ENCODE data around the gene PHLDB2.

PHLDB2 gene

DNA sequence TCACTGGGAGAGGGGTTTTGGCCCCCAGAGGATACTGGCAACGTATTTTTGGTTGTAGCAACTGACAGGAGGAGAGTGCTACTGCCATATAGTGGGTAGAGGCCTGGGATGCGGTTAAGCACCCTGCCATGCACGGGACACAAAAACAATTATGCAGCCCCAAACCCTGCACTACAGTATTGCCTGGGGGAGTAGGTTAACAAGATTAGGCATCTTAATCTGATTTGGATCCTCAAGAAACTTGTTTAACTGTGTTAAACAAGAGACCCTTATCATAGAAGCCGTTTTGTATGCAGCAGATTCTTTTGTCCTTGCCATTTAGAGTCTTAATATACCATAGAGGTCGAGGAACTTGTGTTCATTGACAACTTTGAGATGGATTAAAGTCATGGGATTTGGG lies 3.4 kb downstream of the PHLDB2 start:
- H3K27ac ChIP-seq (ENCODE audit: low read depth, low read length) = peak overlapping the region; percentile 94; the same call in 1 of the 2 replicates
- H3K4me3 ChIP-seq (ENCODE audit: low read depth, low read length) = peak overlapping the region; percentile 94
- H3K4me1 ChIP-seq (ENCODE audit: control insufficient read depth, insufficient read depth, low read length, unreplicated experiment) = peaks cover 50% of the 10 kb centered on the region
- H3K79me2 ChIP-seq (ENCODE audit: control insufficient read depth, insufficient read depth, low read length, unreplicated experiment) = peaks cover 75% of the 10 kb centered on the region
- H3K27me3 ChIP-seq (ENCODE audit: insufficient read depth, low read length) = no peaks in the 10 kb centered on the region
- H3K36me3 ChIP-seq (ENCODE audit: insufficient read depth, low read length) = no peaks in the 10 kb centered on the region
- H2AFZ ChIP-seq (ENCODE audit: low read length, unreplicated experiment) = no peak overlapping the region

DNA sequence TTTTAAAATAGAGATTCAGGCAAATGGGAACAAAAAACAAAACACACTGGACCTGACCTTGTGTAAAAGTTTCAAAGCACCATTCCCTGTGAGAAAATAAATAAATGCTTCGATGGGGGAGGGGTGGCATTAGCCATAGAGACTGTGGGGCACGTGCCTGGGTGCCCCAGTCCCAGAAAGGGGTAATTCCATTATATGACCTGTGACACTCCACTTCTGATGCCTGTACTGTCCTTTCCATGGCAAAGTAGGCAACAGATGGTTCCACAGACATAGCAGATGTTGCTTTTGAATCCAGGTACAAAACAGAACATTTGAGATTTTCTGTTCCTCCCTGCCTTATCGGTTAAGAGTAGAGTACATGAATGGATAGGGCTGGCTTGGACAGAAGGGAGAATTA lies 3.9 kb downstream of the PHLDB2 start:
- H3K79me2 ChIP-seq (ENCODE audit: control insufficient read depth, insufficient read depth, low read length, unreplicated experiment) = peaks cover 80% of the 10 kb centered on the region
- peak overlapping the region; percentile 94; the same call in 1 of the 2 replicates for H3K27ac ChIP-seq (ENCODE audit: low read depth, low read length)
- no peak overlapping the region for H3K4me3 ChIP-seq (ENCODE audit: low read depth, low read length)
- H2AFZ ChIP-seq (ENCODE audit: low read length, unreplicated experiment) = no peak overlapping the region
- no peaks in the 10 kb centered on the region for H3K36me3 ChIP-seq (ENCODE audit: insufficient read depth, low read length)
- peaks cover 51% of the 10 kb centered on the region for H3K4me1 ChIP-seq (ENCODE audit: control insufficient read depth, insufficient read depth, low read length, unreplicated experiment)
- no peaks in the 10 kb centered on the region for H3K27me3 ChIP-seq (ENCODE audit: insufficient read depth, low read length)

DNA sequence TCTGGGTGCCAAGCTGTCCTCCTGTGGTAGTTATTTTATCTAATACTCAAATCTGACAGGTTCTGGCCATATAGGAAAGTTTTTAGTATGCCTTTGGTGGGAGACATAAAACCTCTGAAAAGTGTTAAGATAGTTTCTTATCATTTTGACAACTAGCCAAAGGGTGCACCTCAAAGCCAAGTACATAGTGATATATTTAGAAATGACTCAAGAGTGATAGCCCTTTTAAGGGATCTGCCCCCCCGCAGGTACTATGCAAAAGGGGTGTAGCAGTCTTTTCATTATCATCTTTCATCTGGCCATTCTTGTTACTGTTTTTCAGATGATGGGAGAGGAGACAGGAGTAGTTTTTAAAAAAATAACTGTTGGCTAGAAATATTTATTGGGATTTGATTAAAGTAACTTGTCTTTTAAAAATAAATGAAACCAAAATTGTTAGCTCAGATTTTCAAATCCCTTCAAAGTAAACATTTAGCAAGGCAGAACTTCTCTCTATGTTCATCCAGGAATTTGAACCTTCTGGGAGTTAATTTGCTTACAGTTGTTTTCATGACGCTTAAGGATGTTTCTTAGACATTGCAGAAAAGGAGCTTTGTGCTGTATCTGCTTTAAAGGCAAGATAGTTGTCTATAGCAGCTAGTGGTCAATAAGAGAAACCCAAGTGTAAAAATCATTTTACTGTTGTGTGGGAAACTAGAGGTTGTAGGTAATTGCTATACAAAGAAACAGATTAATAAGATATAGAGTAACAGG lies 5.1 kb downstream of the PHLDB2 start:
- peak overlapping the region; percentile 53 for H3K4me3 ChIP-seq (ENCODE audit: low read depth, low read length)
- no peak overlapping the region for H2AFZ ChIP-seq (ENCODE audit: low read length, unreplicated experiment)
- peaks cover 85% of the 10 kb centered on the region for H3K79me2 ChIP-seq (ENCODE audit: control insufficient read depth, insufficient read depth, low read length, unreplicated experiment)
- H3K4me1 ChIP-seq (ENCODE audit: control insufficient read depth, insufficient read depth, low read length, unreplicated experiment) = peaks cover 57% of the 10 kb centered on the region
- no peaks in the 10 kb centered on the region for H3K27me3 ChIP-seq (ENCODE audit: insufficient read depth, low read length)
- H3K36me3 ChIP-seq (ENCODE audit: insufficient read depth, low read length) = no peaks in the 10 kb centered on the region
- H3K27ac ChIP-seq (ENCODE audit: low read depth, low read length) = peak overlapping the region; percentile 94

DNA sequence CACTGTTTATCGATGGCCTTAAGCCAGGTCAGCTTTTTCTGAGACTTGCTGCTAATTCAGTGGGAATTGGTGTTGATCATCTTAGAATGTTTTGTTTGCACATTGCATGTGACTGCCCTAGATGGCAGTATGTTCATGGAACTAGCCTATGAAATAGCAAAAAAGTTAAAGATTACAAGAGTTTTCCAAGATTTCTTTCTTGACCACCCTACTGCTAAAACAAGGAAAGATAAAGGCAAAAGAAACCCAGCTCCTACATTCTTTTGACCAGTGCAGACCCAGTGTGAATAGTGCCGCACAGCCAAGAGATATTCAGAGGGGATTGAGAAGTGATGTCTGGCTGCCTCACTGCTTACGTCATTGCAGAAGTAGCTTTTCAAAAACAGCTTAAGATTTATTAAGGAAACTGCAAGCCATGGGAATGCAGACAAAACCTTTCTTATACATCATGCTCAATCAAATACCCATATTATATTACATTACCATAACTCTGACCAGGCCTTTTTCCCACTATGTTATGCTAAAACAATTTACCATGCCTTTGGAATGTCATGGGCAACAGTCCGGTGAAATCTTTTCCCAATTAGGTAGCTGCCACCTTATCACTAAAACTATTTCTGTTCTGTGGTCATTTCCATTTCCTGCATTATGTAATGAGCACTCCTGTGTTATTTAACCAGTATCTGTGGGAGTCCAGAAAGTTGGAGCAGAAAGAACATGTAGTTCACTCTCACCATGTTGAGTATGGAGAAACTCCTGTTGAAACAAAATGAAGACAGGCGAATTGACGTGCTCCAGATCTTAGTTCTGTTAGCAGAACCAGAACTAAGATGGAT lies 6.0 kb downstream of the PHLDB2 start:
- Histone ChIP-seq H3K79me2 (ENCODE audit: control insufficient read depth, insufficient read depth, low read length, unreplicated experiment) (peaks cover 89% of the 10 kb centered on the region), H3K4me3 (ENCODE audit: low read depth, low read length) (peak overlapping the region; percentile 53), H3K27ac (ENCODE audit: low read depth, low read length) (peak overlapping the region; percentile 94), H3K36me3 (ENCODE audit: insufficient read depth, low read length) (no peaks in the 10 kb centered on the region), H2AFZ (ENCODE audit: low read length, unreplicated experiment) (peak overlapping the region; percentile 3), H3K4me1 (ENCODE audit: control insufficient read depth, insufficient read depth, low read length, unreplicated experiment) (peaks cover 57% of the 10 kb centered on the region), H3K27me3 (ENCODE audit: insufficient read depth, low read length) (no peaks in the 10 kb centered on the region)

DNA sequence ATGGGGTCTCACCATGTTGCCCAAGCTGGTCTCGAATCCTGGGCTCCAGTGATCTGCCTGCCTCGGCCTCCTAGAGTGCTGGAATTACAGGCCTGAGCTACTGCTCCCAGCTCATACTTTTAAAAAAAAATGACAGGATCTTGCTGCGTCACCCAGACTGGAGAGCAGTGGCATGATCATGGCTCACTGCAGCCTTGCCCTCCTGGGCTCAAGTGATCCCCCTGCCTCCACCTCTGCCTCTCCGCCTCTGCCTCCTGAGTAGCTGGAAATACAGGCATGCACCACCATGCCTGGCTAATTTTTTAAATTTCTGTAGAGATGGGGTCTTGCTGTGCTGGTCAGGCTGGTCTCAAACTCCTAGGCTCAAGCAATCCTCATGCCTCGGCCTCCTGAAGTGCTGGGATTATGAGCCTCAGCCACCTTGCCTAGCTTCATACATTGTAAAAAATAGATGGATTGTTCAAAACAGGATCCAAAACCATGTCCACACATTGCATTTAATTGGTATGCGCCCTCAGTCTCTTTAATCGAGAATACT lies 8.9 kb downstream of the PHLDB2 start:
- H2AFZ ChIP-seq (ENCODE audit: low read length, unreplicated experiment) = no peak overlapping the region
- peaks cover 91% of the 10 kb centered on the region for H3K79me2 ChIP-seq (ENCODE audit: control insufficient read depth, insufficient read depth, low read length, unreplicated experiment)
- H3K4me1 ChIP-seq (ENCODE audit: control insufficient read depth, insufficient read depth, low read length, unreplicated experiment) = peaks cover 47% of the 10 kb centered on the region
- no peak overlapping the region for H3K27ac ChIP-seq (ENCODE audit: low read depth, low read length)
- no peak overlapping the region for H3K4me3 ChIP-seq (ENCODE audit: low read depth, low read length)
- peaks cover 4% of the 10 kb centered on the region for H3K36me3 ChIP-seq (ENCODE audit: insufficient read depth, low read length)
- H3K27me3 ChIP-seq (ENCODE audit: insufficient read depth, low read length) = no peaks in the 10 kb centered on the region

DNA sequence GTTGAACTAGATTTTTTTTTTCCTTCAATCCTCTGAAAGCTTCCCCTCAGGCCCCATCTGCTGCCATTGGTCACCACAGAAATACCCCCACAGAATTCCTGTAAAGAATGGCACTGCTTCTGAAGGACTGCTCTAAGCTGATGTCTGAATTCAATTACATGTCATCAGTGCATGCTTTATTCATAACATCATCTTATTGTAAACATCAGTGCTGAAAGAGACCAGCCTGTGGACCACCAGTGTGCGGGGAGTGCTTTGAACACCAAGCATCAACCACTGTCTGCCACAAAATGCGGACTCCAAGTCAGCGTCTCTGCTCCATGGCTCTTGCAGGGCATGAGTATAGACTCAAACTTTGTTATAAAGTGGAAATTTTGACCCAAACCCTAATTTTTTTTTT lies 11.6 kb downstream of the PHLDB2 start:
- Histone ChIP-seq H3K27me3 (ENCODE audit: insufficient read depth, low read length) (no peaks in the 10 kb centered on the region), H3K36me3 (ENCODE audit: insufficient read depth, low read length) (peaks cover 4% of the 10 kb centered on the region), H3K79me2 (ENCODE audit: control insufficient read depth, insufficient read depth, low read length, unreplicated experiment) (peaks cover 90% of the 10 kb centered on the region), H3K4me3 (ENCODE audit: low read depth, low read length) (no peak overlapping the region), H3K27ac (ENCODE audit: low read depth, low read length) (no peak overlapping the region), H2AFZ (ENCODE audit: low read length, unreplicated experiment) (no peak overlapping the region), H3K4me1 (ENCODE audit: control insufficient read depth, insufficient read depth, low read length, unreplicated experiment) (peaks cover 44% of the 10 kb centered on the region)

DNA sequence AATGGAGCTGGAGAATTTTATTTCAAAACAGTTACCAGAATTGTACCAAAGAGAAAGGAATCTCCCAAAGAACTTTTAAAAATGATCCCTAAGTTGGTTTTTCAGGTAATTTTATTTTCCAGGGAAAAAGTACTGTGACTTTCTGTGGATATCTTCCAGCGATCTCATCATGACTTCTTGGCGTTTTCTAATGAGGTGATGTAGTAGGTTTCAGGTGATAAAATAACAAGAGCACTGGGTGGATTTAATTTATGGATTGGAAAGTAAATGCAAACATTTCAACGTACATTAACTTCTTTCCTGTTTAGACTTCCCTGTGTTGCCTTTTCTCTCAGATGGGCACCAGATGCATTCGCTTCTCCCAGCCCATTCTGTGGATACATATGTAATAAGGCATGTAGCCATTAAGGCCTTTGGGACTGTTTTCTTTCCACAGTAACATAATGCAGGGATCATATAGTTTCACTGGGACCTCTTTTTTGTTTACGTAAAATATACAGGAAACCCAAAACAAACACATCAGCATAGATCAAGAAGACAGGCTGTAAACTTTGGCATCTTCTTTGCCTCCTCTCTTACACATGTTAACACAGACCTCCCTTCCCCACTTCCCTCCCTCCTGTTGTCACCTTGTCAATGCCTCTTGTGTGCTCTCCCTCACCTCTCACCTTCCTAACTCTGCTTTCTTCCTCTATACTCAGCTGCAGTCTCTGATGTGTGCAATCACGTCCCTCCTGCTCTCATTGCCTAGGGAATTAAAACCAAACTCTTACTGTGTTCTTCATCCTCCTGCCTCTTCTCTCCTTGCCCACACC lies 13.0 kb downstream of the PHLDB2 start:
- Histone ChIP-seq H3K4me1 (ENCODE audit: control insufficient read depth, insufficient read depth, low read length, unreplicated experiment) (peaks cover 43% of the 10 kb centered on the region), H3K27ac (ENCODE audit: low read depth, low read length) (peak overlapping the region; percentile 9; the same call in 1 of the 2 replicates), H3K79me2 (ENCODE audit: control insufficient read depth, insufficient read depth, low read length, unreplicated experiment) (peaks cover 84% of the 10 kb centered on the region), H3K4me3 (ENCODE audit: low read depth, low read length) (no peak overlapping the region), H3K36me3 (ENCODE audit: insufficient read depth, low read length) (peaks cover 4% of the 10 kb centered on the region), H3K27me3 (ENCODE audit: insufficient read depth, low read length) (no peaks in the 10 kb centered on the region), H2AFZ (ENCODE audit: low read length, unreplicated experiment) (no peak overlapping the region)

DNA sequence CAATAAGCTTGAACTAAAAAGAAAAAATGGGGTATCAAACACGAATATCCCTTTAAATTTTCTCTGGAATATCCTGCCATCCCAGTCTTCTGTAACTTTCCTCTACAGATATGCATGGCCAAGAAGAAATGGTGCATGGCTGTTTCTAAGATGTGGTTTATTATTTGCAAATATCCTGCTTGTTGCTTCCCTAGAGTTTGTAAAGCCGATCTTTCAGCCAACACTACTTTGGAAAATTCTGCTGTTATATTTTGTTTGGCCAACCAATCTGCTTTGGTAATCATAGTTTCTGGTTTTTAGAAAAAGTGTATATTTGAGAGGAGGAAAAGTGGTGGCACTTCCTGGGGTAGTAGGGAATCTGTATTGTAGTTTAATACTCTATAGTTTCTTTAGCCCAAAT lies 13.9 kb downstream of the PHLDB2 start:
- Histone ChIP-seq H3K79me2 (ENCODE audit: control insufficient read depth, insufficient read depth, low read length, unreplicated experiment) (peaks cover 78% of the 10 kb centered on the region), H3K27me3 (ENCODE audit: insufficient read depth, low read length) (no peaks in the 10 kb centered on the region), H3K4me1 (ENCODE audit: control insufficient read depth, insufficient read depth, low read length, unreplicated experiment) (peaks cover 42% of the 10 kb centered on the region), H3K36me3 (ENCODE audit: insufficient read depth, low read length) (peaks cover 4% of the 10 kb centered on the region), H3K27ac (ENCODE audit: low read depth, low read length) (peak overlapping the region; percentile 61), H3K4me3 (ENCODE audit: low read depth, low read length) (no peak overlapping the region), H2AFZ (ENCODE audit: low read length, unreplicated experiment) (no peak overlapping the region)

DNA sequence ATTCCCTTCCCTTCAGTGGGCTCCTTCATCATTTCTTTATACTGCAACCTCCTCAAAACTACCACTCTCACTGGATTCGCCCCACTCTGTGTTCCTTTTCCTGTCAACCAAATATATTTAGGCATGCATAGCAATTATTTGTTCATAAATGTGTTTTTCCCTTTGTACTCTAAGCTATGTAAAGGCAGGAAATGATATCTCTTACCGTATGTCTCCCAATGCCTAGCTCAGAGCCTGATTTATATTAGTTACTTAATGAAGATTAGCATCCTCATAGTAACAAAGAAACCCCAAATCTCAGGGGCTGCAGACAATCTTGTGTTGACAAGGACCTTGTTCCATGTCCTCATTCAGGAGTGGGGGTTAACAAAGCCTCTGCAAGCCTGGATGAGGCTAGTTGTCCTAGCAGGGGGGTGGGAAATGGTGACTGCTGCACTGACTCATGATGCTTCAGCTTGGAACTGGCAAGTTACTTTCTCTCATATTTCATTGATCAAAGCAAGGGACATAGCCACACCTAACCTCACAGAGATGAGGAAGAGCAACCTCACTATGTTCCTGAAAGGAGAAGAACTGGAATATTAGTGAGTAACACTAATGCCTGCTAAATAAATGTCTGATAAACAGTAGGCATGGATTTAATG lies 15.2 kb downstream of the PHLDB2 start:
- Histone ChIP-seq H3K79me2 (ENCODE audit: control insufficient read depth, insufficient read depth, low read length, unreplicated experiment) (peaks cover 74% of the 10 kb centered on the region), H3K4me3 (ENCODE audit: low read depth, low read length) (no peak overlapping the region), H3K36me3 (ENCODE audit: insufficient read depth, low read length) (peaks cover 4% of the 10 kb centered on the region), H3K27me3 (ENCODE audit: insufficient read depth, low read length) (no peaks in the 10 kb centered on the region), H3K27ac (ENCODE audit: low read depth, low read length) (peak overlapping the region; percentile 61), H2AFZ (ENCODE audit: low read length, unreplicated experiment) (no peak overlapping the region), H3K4me1 (ENCODE audit: control insufficient read depth, insufficient read depth, low read length, unreplicated experiment) (peaks cover 31% of the 10 kb centered on the region)

DNA sequence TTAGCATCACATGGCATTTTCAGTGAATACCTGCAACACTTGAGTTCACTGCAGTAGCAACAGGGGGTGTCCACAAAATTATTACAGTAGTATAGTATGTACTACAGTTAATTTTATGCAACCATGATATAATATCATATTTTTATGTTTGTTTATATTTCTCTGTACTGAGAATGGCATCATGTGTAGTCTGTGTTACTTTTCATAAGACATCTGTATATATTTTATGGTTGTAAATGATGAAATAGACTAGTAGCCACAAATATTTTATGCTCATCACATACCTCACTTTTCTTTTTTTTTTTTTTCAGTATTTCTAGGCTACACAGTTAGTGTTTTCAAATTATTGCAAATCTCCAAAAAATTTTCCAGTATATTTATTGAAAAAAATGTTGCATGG lies 22.4 kb downstream of the PHLDB2 start:
- peaks cover 22% of the 10 kb centered on the region for H3K36me3 ChIP-seq (ENCODE audit: insufficient read depth, low read length)
- peaks cover 75% of the 10 kb centered on the region for H3K79me2 ChIP-seq (ENCODE audit: control insufficient read depth, insufficient read depth, low read length, unreplicated experiment)
- no peak overlapping the region for H3K4me3 ChIP-seq (ENCODE audit: low read depth, low read length)

More for the DNA sequence above, 22.4 kb downstream of the PHLDB2 start:
- H3K27ac ChIP-seq (ENCODE audit: low read depth, low read length) = no peak overlapping the region
- H3K27me3 ChIP-seq (ENCODE audit: insufficient read depth, low read length) = no peaks in the 10 kb centered on the region
- peaks cover 8% of the 10 kb centered on the region for H3K4me1 ChIP-seq (ENCODE audit: control insufficient read depth, insufficient read depth, low read length, unreplicated experiment)
- H2AFZ ChIP-seq (ENCODE audit: low read length, unreplicated experiment) = no peak overlapping the region
